ENCODE measurements around the gene LRRC3. TPM values are rescaled to one million over a fixed set of nuclear protein-coding genes. Genes with fewer than 3 reads are reported as not detected.

LRRC3 gene
- total RNA-seq, 1 donor from 2014 or later: 3.0 TPM

- TF ChIP-seq CTCF (conservative IDR thresholded peaks at IDR 0.05; ENCODE audit: low read depth, low read length): no peak
- no peak overlapping the region for H3K4me3 ChIP-seq (ENCODE audit: low read depth, low read length)
- DNase-seq (ENCODE audit: low read depth): no peak
Observed at GRCh38 chr21:44480200-44481053, 25.1 kb downstream of the LRRC3 start.

- DNase-seq (ENCODE audit: low read depth): no peak
- H3K4me3 ChIP-seq (ENCODE audit: low read depth, low read length): no peak overlapping the region
- no peak for TF ChIP-seq CTCF (conservative IDR thresholded peaks at IDR 0.05; ENCODE audit: low read depth, low read length)
Observed at GRCh38 chr21:44482581-44483287, 27.4 kb downstream of the LRRC3 start.

GRCh38 chr21:44483288-44484237 is 28.3 kb downstream of the LRRC3 start:
- no peak overlapping the region for H3K4me3 ChIP-seq (ENCODE audit: low read depth, low read length)
- no peak for DNase-seq (ENCODE audit: low read depth)
- no peak for TF ChIP-seq CTCF (conservative IDR thresholded peaks at IDR 0.05; ENCODE audit: low read depth, low read length)

GRCh38 chr21:44484498-44485253 is 29.4 kb downstream of the LRRC3 start:
- no peak overlapping the region for H3K4me3 ChIP-seq (ENCODE audit: low read depth, low read length)
- TF ChIP-seq CTCF (conservative IDR thresholded peaks at IDR 0.05; ENCODE audit: low read depth, low read length): no peak
- no peak for DNase-seq (ENCODE audit: low read depth)

GRCh38 chr21:44485254-44485793 is 30.0 kb downstream of the LRRC3 start:
- H3K4me3 ChIP-seq (ENCODE audit: low read depth, low read length): no peak overlapping the region
- no peak for DNase-seq (ENCODE audit: low read depth)
- no peak for TF ChIP-seq CTCF (conservative IDR thresholded peaks at IDR 0.05; ENCODE audit: low read depth, low read length)

GRCh38 chr21:44485796-44486195 is 30.5 kb downstream of the LRRC3 start:
- DNase-seq (ENCODE audit: low read depth): no peak
- no peak for TF ChIP-seq CTCF (conservative IDR thresholded peaks at IDR 0.05; ENCODE audit: low read depth, low read length)
- H3K4me3 ChIP-seq (ENCODE audit: low read depth, low read length): no peak overlapping the region

All from epithelial cell of proximal tubule (primary cell).